ENCODE data around the gene ANKRD34A. TPM values are rescaled to one million over a fixed set of nuclear protein-coding genes. Genes with fewer than 3 reads are reported as not detected.

Gene ANKRD34A
- total and polyA plus RNA-seq, 2 of the 13 experiments (the other 11 are each of a cell fraction or from before 2014, with no cell fraction given) = 0.05 to 0.07 TPM

GRCh38 chr1:145972580-145972979, 8.2 kb upstream of the ANKRD34A start (continued):
- TF ChIP-seq PRDM10 (CRISPR knock-in tag; IDR thresholded peaks at IDR 0.05; ENCODE audit: low read depth) (no peak), PHF5A (CRISPR knock-in tag; IDR thresholded peaks at IDR 0.05; ENCODE audit: low read depth, unreplicated experiment) (no peak), SKIL (CRISPR knock-in tag; IDR thresholded peaks at IDR 0.05; ENCODE audit: borderline replicate concordance) (no peak), ZBTB14 (CRISPR knock-in tag; IDR thresholded peaks at IDR 0.05) (no peak), ZSCAN21 (CRISPR knock-in tag; IDR thresholded peaks at IDR 0.05; ENCODE audit: borderline replicate concordance) (no peak), TP53 (CRISPR knock-in tag; conservative IDR thresholded peaks at IDR 0.05) (no peak), WIZ (CRISPR knock-in tag; IDR thresholded peaks at IDR 0.05) (no peak), ZNF782 (CRISPR knock-in tag; IDR thresholded peaks at IDR 0.05; ENCODE audit: borderline replicate concordance) (no peak), PHF20 (CRISPR knock-in tag; IDR thresholded peaks at IDR 0.05) (no peak), ZBTB42 (CRISPR knock-in tag; IDR thresholded peaks at IDR 0.05) (no peak), ATF6 (CRISPR knock-in tag; conservative IDR thresholded peaks at IDR 0.05) (no peak), ZNF709 (CRISPR knock-in tag; IDR thresholded peaks at IDR 0.05) (no peak), ARNT2 (CRISPR knock-in tag; IDR thresholded peaks at IDR 0.05; ENCODE audit: low read depth) (no peak), NFE2L2 (IDR thresholded peaks at IDR 0.05; ENCODE audit: low read length) (no peak)
